HG03066 (cell line): ENCODE results near the gene CDC123.

Experiments used
- ATAC-seq: cut with Tn5 transposase; IDR thresholded peaks from one replicate; pipeline ENCODE4 v1.9.1; 2021; ENCODE audit warnings: low read depth; ENCODE audit not compliant: unreplicated experiment

Gene CDC123

GRCh38 chr10:12188656-12189055, 7.3 kb upstream of the CDC123 start:
- ATAC-seq = no peak

- no peak for ATAC-seq
Observed at GRCh38 chr10:12189426-12189825, 6.6 kb upstream of the CDC123 start.

GRCh38 chr10:12191715-12192114, 4.3 kb upstream of the CDC123 start:
- no peak for ATAC-seq

GRCh38 chr10:12193193-12193592, 2.8 kb upstream of the CDC123 start:
- no peak for ATAC-seq

- ATAC-seq = no peak
Observed at GRCh38 chr10:12194752-12195271, 1.2 kb upstream of the CDC123 start.

- ATAC-seq = peak; percentile 16
Observed at GRCh38 chr10:12195281-12195602, 746 bp upstream of the CDC123 start.

- no peak for ATAC-seq
Observed at GRCh38 chr10:12196531-12197211, 683 bp downstream of the CDC123 start.

- ATAC-seq = no peak
Observed at GRCh38 chr10:12198156-12198555, 2.2 kb downstream of the CDC123 start.

- ATAC-seq = no peak
Observed at GRCh38 chr10:12200850-12201249, 4.9 kb downstream of the CDC123 start.

- no peak for ATAC-seq
Observed at GRCh38 chr10:12201543-12201942, 5.6 kb downstream of the CDC123 start.

GRCh38 chr10:12202226-12202625, 6.2 kb downstream of the CDC123 start:
- ATAC-seq = no peak

- no peak for ATAC-seq
Observed at GRCh38 chr10:12205082-12205481, 9.1 kb downstream of the CDC123 start.

GRCh38 chr10:12207114-12207513, 11.1 kb downstream of the CDC123 start:
- no peak for ATAC-seq

- ATAC-seq = no peak
Observed at GRCh38 chr10:12208460-12208859, 12.5 kb downstream of the CDC123 start.

GRCh38 chr10:12212454-12212853, 16.5 kb downstream of the CDC123 start:
- no peak for ATAC-seq

GRCh38 chr10:12213621-12214020, 17.6 kb downstream of the CDC123 start:
- ATAC-seq = no peak

- no peak for ATAC-seq
Observed at GRCh38 chr10:12214093-12214492, 18.1 kb downstream of the CDC123 start.

GRCh38 chr10:12214763-12215218, 18.8 kb downstream of the CDC123 start:
- no peak for ATAC-seq

- no peak for ATAC-seq
Observed at GRCh38 chr10:12218991-12219390, 23.0 kb downstream of the CDC123 start.

GRCh38 chr10:12221323-12222298, 25.6 kb downstream of the CDC123 start:
- ATAC-seq = no peak

- no peak for ATAC-seq
Observed at GRCh38 chr10:12225444-12225843, 29.5 kb downstream of the CDC123 start.
